Ammon's horn (tissue), 1 donor: Measurements from ENCODE around the gene DRC7.
A peak's percentile ranks its signal among the peaks of the same experiment; 100 is the strongest.
"Not testable (repeated sequence)": the region's sequence is repeated elsewhere in the genome, so short reads cannot be mapped to it uniquely, and the experiment has no call there.

Source experiments
- DNase-seq: peaks from one replicate; pipeline ENCODE4 v3.0.0-alpha.2; 2016; ENCODE audit warnings: low spot score

The DRC7 gene

GRCh38 chr16:57735755-57736418 is 41.3 kb downstream of the DRC7 start, which contains the start of gene KATNB1:
Gene KATNB1, plus strand, starts transcription at chr16:57735770. Its CDS starts 1,474 bp downstream, at chr16:57737244.
- no peak for DNase-seq

GRCh38 chr16:57736419-57737351 is 42.1 kb downstream of the DRC7 start:
- peak; percentile 75 for DNase-seq

DNA sequence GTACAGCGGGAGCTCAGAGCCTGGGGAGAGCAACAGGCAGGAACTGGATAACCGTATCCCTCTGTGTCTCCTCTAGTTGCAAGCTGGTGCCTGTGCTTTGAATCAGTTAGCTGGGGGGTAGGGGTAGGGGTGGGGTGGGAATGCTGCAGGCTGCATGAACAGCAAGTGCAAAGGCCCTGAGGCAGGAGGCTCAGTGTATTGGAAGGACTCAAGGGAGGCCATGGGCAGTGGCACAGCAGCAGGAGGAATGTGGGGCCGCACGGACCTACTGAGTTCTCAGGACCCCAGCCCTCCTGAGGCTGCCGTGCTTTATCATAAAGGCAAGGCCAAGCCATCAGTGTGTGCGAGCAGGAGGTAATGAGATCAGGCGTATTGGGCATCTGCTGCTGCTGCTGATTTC is 44.2 kb downstream of the DRC7 start:
- DNase-seq: no peak

DNA sequence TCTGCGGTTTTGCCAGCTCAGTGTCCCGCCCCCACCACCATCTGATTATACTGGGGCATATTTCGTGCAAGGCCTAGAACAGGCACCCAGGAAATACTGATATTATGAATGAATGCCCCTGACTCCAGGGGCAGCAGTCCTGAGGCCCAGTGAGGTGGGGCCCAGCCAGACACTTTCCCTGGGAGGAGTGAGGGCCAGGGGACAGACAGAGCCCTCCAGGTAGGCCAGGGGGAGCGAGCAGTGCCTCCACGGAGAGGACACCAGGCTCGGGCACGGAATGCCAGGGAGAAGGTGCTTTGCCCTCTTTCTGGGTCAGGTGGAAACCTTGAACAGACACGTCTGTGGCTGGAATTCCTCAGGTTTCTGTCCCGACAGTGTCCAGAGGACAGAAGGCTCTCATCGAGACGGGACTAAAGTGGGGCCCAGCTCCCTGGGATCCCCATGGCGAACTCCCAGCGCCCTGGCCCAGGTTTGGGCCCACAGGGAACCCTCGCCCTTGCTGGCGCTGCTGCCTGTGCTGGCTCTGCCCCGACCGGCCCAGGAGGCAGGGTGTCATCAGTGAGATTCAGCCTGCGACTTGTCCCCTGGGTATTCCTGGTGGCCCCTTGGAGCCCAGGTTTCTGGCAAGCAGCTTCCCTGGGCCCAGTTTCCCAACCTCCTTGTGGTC is 45.3 kb downstream of the DRC7 start:
- DNase-seq: no peak

- DNase-seq: no peak
Measured at GRCh38 chr16:57740423-57741071, 45.9 kb downstream of the DRC7 start.

DNA sequence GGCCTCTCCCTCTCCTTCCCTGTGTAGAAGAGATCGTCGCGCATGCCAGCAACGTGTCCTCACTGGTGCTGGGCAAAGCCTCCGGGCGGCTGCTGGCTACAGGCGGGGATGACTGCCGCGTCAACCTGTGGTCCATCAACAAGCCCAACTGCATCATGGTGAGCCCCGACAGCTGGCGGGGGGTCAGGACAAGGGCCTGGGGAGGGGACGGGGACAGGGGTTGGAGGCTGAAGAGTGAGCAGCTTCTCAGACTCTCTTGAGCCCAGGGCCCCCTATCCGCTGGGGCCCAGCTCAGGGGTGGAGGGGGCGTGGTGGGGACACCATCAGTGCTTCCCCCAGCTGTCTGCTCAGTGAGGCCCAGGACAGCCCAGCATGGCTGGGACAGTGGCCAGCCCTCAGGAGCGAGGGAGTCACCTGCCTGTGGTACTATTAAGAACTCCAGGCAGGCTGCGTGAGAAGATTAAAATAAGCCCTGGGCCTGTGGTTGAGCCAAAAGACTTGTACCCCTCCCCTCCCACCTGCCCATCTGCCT is 47.1 kb downstream of the DRC7 start:
- no peak for DNase-seq

DNA sequence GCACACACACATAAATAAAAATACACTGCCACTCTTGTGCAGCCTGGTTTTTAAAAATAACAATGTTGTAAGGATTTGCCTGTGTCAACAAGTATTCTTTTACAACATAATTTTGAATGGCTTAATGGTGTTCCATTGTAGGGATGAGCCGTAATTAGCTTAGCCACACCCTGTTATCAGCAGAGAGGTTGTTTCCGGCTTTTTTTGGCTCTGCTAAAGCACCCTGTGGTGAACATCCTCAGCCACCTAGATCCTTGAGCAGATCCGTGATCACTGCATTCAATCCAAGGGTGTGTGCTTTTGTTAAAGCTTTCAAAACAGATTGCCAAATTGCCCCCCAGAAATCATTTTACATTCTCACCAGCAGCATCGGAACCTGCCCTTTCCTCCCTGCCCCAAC is 47.9 kb downstream of the DRC7 start:
- DNase-seq: no peak

DNA sequence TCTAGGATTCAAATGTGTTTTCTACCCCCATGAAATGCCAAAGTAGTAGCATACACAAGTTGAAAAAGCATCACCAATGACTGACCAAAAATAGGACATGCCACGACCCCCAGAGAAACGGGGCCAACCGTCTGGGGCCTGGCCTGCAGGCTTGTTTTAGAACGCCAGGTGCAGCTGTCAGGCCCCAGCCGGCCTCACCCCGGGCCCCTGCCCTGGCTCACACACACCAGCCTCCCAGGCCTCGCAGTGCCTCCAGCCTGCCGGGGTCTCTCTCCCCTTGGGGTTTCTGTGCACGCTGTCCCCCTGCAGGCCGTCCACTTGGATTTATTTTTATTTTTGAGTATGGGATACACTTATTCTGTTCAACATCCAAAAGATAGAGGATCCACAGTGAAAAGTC is 48.9 kb downstream of the DRC7 start:
- no peak for DNase-seq

- DNase-seq: no peak
Measured at GRCh38 chr16:57743886-57744641, 49.5 kb downstream of the DRC7 start.

DNA sequence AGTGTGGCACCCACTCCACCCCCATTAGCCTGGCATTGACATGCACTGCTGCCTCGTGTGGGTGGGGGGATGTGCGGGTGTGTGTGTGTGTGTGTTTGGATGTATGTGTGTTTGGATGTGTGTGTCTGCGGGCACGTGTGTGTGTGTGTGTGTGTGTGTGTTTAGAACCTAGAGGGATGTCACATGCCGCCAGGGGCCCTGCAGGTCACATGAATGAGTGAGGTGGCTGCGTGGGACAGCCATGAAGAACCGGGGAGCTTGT is 50.0 kb downstream of the DRC7 start:
- no peak for DNase-seq

- no peak for DNase-seq
Measured at GRCh38 chr16:57745768-57746167, 51.2 kb downstream of the DRC7 start.

GRCh38 chr16:57746316-57746715 is 51.7 kb downstream of the DRC7 start:
- not testable (repeated sequence) for DNase-seq

- no peak for DNase-seq
Measured at GRCh38 chr16:57747091-57747490, 52.5 kb downstream of the DRC7 start.

DNA sequence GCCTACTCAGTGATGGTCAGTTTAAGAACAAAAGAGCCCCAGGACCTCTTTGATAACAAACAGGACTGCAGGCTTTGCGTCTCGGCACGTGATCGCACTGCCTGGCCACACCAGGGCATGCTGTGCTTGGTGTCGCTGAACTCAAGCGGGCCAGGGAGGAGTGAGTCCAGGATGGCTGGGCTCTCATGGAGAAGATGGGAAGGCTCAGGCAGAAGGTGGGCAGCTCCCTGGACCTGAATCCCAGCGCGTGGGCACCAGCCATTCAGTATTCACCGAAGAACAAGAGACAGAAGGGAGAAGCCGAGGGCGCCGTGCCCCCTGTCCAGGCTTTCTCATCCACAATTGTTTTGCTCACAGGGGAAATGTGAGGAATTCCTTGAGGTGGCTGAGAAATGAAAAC is 52.9 kb downstream of the DRC7 start:
- no peak for DNase-seq

DNA sequence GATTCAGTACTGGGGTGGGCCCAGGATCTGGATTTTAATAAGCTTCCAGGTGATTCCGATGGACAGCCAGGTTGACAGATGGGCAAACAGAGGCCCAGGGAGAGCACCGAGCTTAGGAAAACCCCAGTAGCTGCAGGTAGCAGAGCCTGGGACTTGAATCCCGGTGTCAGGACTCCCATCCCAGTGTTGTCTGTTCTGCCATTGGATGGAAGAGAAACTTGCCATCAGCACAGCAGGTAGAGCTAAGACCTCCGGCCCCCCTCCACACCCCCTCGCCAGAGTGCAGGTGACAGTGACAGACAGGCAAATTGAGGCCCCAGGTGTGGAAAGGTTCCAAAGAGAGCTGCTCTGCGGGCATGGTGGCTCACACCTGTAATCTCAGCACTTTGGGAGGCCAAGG is 53.4 kb downstream of the DRC7 start:
- no peak for DNase-seq

DNA sequence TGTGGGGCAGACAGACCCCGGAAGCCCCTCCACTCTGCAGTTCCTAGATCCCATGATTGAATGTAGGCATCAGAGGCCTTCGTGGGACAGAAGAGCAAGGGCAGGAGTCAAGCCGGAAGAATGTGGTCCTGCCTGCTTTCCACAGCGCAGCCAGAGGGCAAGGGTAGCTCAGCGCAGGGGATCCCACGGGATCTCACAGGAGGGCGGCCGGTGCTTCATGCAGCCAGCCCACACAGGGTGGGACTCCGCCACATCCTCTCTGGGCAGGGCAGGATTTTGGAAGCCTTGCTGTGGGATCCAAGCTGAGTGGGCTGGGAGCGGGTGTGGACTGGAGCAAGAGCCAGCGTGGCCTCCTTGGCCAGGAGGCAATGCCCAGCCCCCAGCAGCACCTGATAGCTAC is 54.0 kb downstream of the DRC7 start:
- no peak for DNase-seq

DNA sequence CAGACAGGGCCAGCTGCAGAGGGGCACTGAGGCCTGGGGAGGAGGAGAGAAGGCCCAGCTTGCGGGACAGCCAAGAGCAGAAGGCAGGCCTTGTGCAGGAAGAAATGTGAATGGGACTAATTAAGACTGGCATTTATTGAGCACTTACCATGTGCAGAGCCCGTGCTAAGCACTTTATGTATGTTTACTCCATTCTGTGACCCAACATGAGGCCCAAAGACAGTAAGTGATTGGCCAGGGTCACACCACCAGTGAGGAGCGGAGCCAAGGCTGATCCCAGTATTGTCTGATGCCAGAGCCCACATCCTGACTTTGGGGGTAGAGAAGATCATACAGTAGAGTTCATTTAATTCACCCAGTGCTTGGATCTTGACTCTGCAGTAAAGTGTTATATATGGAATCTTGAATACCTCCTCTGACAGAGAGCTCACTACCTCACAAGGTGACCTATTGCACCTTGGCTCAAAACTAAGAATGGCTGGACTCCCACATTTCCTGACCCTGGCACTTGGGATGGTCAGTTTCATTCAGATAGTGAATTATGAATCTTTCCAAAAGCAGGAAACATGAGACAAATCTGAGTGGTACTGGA is 54.6 kb downstream of the DRC7 start:
- DNase-seq: no peak

DNA sequence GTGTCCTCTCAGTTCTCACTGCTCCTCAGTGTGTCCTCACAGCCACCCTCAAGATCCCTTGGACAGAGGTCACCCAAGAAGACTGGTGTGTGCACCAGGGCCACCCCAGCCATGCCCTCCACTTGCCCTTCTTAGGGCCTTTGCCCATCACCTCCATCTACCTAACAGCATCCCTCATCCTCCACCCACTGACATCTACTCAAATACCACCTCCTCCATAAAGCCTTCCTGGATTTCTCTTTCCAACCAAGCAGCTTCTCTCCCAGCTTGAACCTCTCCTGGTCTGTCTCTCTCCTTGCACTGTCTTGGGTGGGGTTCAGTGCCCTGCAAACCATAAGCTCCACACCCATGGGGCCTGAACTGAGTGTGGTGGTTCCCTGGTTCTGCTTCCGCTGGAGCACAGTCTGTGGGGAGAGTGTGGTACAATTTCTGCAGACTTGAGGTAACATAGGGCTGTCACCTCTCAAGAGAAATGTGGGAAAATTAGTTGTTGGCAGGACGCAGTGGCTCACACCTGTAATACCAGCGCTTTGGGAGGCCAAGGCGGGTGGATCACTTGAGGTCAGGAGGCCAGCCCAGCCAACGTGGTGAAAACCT is 55.3 kb downstream of the DRC7 start:
- DNase-seq: no peak

GRCh38 chr16:57750796-57751538 is 56.4 kb downstream of the DRC7 start:
- DNase-seq: no peak
